ENCODE data around the gene FAM25C. TPM values are rescaled to one million over a fixed set of nuclear protein-coding genes. Genes with fewer than 3 reads are reported as not detected.
"Not testable (repeated sequence)": the region's sequence is repeated elsewhere in the genome, so short reads cannot be mapped to it uniquely, and the experiment has no call there.

FAM25C gene
- total RNA-seq, result not detected

GRCh38 chr10:47999691-48000090 is at the start of gene FAM25C:
Gene FAM25C, minus strand, starts transcription at chr10:47999791. Its CDS starts 26 bp downstream, at chr10:47999765.
- H3K27ac Mint-ChIP-seq, H3K27me3 Mint-ChIP-seq, H3K36me3 Mint-ChIP-seq, DNase-seq, H3K9me3 Mint-ChIP-seq, H3K4me3 Mint-ChIP-seq, H3K4me1 Mint-ChIP-seq: not testable (repeated sequence)

DNA sequence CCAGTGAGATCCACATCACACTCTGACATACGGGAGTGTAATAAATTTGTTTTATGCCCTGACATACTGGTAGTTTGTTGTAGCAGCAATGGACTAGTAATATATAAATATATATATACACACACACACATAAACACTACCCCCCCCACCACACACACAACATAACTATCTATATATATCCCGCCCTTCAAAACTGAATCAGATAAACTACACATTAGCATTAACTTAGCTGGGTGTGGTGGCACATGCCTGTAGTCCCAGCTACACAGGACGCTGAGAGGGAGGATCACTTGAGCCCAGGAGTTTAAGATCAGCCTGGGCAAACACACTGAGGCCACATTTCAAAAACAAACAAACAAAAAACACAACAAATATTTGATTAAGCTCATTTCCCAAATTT is 45.0 kb upstream of the FAM25C start:
- H3K27ac Mint-ChIP-seq, H3K4me3 Mint-ChIP-seq, H3K9me3 Mint-ChIP-seq, H3K36me3 Mint-ChIP-seq, H3K27me3 Mint-ChIP-seq, H3K4me1 Mint-ChIP-seq, DNase-seq: not testable (repeated sequence)

DNA sequence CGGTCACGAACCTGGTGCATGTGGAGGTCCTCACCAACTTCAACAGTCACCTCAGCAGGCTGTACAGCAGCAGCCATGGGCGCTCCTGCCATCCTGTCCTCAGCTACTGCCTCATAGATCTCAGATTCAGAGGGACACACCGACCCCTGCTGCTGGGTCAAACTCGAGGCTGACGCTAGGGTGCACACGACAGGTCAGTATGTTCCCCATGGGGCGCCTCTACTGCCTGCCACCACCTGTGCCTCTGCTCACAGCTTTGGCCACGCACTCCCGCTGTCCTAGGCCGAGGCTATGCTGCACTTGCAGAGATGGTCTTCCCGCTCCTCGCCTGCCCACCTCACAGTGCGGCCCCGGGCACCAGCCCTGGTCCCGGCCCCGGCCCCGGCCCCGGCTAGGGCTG is 31.8 kb upstream of the FAM25C start:
- H3K9me3 Mint-ChIP-seq, H3K36me3 Mint-ChIP-seq, H3K4me1 Mint-ChIP-seq, H3K27me3 Mint-ChIP-seq, DNase-seq, H3K27ac Mint-ChIP-seq, H3K4me3 Mint-ChIP-seq: not testable (repeated sequence)

GRCh38 chr10:48002306-48002705 is 2.7 kb upstream of the FAM25C start:
- H3K9me3 Mint-ChIP-seq, H3K27ac Mint-ChIP-seq, H3K4me3 Mint-ChIP-seq, H3K4me1 Mint-ChIP-seq, H3K27me3 Mint-ChIP-seq, H3K36me3 Mint-ChIP-seq, DNase-seq: not testable (repeated sequence)

GRCh38 chr10:47994045-47994444 is 5.5 kb downstream of the FAM25C start:
- not testable (repeated sequence) for H3K4me1 Mint-ChIP-seq, H3K9me3 Mint-ChIP-seq, H3K27me3 Mint-ChIP-seq, H3K4me3 Mint-ChIP-seq, H3K27ac Mint-ChIP-seq, H3K36me3 Mint-ChIP-seq
- DNase-seq, result peak; percentile 14

- not testable (repeated sequence) for H3K27me3 Mint-ChIP-seq, H3K4me3 Mint-ChIP-seq, H3K4me1 Mint-ChIP-seq, H3K27ac Mint-ChIP-seq, H3K9me3 Mint-ChIP-seq, H3K36me3 Mint-ChIP-seq, DNase-seq
Observed at GRCh38 chr10:47992560-47992959, 7.0 kb downstream of the FAM25C start.

DNA sequence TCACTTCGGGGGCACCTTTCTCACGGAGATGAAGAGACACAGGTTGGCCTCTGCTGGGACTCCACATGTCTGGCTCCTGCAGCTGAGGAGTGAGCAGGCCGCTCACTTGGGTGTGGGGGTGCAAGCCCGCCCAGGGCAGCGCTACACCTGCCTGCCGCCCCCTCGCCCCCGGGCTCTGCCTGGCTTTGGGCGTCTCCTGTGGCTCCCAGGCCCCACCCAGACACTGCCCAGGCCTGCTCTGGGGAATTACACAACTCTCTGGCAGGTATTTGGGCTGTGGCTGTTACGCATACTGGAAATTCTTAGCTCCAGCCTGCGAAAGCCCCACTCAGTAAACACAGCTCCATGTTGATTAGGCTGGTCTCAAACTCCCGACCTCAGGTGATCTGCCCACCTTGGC is 7.9 kb downstream of the FAM25C start:
- not testable (repeated sequence) for H3K27ac Mint-ChIP-seq, H3K4me3 Mint-ChIP-seq, H3K9me3 Mint-ChIP-seq, H3K36me3 Mint-ChIP-seq, H3K27me3 Mint-ChIP-seq, H3K4me1 Mint-ChIP-seq, DNase-seq

DNA sequence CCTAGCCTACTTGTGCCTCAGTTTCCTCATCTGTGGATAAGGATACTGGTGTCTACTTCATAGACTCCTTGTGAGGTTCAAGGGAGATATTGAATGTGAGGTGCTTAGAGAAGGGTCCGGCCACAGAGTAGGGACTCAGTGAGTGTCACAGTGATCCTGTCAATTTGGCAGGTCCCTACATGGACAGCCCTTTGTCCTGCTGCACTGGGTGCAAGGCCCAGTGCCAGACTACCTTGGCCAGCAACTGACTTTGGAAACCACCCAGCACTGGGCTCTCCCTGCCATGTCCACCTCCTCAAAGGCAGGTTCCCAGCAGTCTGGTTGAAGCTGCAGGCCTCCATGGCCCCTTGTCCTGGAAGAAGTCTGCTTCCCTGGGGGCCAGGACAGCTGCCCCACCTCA is 9.5 kb downstream of the FAM25C start:
- not testable (repeated sequence) for H3K9me3 Mint-ChIP-seq, H3K4me3 Mint-ChIP-seq, H3K4me1 Mint-ChIP-seq, H3K36me3 Mint-ChIP-seq, DNase-seq, H3K27ac Mint-ChIP-seq
- H3K27me3 Mint-ChIP-seq, result peaks cover 10% of the 10 kb centered on the region

GRCh38 chr10:47989542-47989950 is 10.0 kb downstream of the FAM25C start:
- peaks cover 14% of the 10 kb centered on the region for H3K27me3 Mint-ChIP-seq
- not testable (repeated sequence) for H3K27ac Mint-ChIP-seq

GRCh38 chr10:47988718-47989541 is 10.7 kb downstream of the FAM25C start:
- not testable (repeated sequence) for H3K36me3 Mint-ChIP-seq, H3K9me3 Mint-ChIP-seq, H3K4me1 Mint-ChIP-seq, H3K4me3 Mint-ChIP-seq, H3K27ac Mint-ChIP-seq, DNase-seq
- peaks cover 14% of the 10 kb centered on the region for H3K27me3 Mint-ChIP-seq

More at GRCh38 chr10:47989542-47989950, 10.0 kb downstream of the FAM25C start:
- not testable (repeated sequence) for H3K4me3 Mint-ChIP-seq, H3K36me3 Mint-ChIP-seq, DNase-seq, H3K4me1 Mint-ChIP-seq, H3K9me3 Mint-ChIP-seq

- H3K27ac Mint-ChIP-seq, H3K4me3 Mint-ChIP-seq, H3K9me3 Mint-ChIP-seq, H3K36me3 Mint-ChIP-seq, H3K4me1 Mint-ChIP-seq, DNase-seq: not testable (repeated sequence)
- peaks cover 14% of the 10 kb centered on the region for H3K27me3 Mint-ChIP-seq
Observed at GRCh38 chr10:47987952-47988351, 11.6 kb downstream of the FAM25C start.

DNA sequence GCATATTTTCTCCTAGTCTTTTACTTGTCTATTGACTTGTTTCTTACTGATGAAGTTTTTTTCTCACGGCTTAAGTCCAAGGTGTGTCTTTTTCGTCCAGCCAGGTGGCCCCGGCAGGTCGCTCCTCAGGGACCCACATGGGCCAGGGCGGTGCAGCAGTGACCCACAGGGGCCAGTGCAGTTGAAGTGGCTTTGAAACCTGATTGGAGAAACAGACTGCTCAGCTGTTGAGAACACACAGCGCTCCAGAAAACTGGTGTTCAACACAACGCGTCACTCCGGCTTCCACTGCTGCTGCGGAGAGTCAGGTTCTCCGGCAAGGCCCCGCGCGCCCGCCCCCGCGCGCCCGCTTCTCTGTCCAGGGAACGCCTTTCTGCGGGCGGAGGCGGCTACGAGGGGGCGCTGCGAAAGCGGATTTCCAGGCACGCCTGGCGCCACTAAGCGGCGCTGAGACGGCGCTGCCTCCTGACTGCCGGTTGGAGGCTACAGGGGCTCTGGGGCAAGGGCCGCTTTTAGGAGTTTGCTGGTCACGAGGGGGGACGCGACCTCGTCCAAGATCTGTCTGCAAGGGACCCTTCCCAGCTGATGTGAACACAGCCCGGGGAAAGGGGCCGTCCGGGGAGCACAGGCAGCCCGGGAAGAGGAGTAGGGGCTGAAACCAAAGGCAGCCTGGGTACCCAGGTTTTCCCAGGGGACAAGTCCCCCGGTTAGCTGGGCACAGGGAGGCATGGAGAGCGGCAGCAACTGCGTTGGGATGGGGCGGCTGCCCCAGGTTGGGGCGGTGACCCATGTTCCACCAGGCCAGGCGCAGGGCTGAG is 13.0 kb downstream of the FAM25C start:
- peak overlapping the region; percentile 59 for H3K4me3 Mint-ChIP-seq
- H3K27me3 Mint-ChIP-seq, result peaks cover 14% of the 10 kb centered on the region
- H3K9me3 Mint-ChIP-seq, H3K4me1 Mint-ChIP-seq, H3K36me3 Mint-ChIP-seq, DNase-seq: not testable (repeated sequence)
- peak overlapping the region; percentile 45 for H3K27ac Mint-ChIP-seq

GRCh38 chr10:47975409-47975808 is 24.2 kb downstream of the FAM25C start:
- not testable (repeated sequence) for H3K9me3 Mint-ChIP-seq, H3K27me3 Mint-ChIP-seq, DNase-seq, H3K4me3 Mint-ChIP-seq, H3K27ac Mint-ChIP-seq, H3K4me1 Mint-ChIP-seq, H3K36me3 Mint-ChIP-seq

GRCh38 chr10:47973131-47973530 is 26.5 kb downstream of the FAM25C start:
- not testable (repeated sequence) for H3K27ac Mint-ChIP-seq, H3K4me1 Mint-ChIP-seq, H3K9me3 Mint-ChIP-seq, H3K4me3 Mint-ChIP-seq, H3K27me3 Mint-ChIP-seq, DNase-seq, H3K36me3 Mint-ChIP-seq

DNA sequence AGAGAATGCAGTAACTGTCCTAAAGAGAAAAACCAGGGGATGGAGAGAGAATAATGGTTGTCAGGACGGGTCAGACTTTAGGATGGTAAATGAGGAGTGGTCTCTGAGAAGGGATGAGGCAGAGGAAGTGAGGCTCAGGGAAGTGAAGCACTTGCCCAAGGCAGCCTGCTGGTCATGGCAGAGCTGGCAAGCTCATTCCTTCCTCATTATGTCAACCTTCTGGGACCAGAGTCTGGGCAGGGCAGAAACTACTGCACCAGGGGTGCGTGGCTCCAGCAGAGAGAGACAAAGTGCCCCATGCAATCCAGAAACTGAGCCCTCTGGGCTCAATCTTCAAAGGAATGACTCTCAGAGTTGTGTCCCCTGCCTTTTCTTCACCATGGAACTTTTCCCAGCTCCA is 27.5 kb downstream of the FAM25C start:
- not testable (repeated sequence) for H3K27me3 Mint-ChIP-seq, H3K27ac Mint-ChIP-seq, H3K4me1 Mint-ChIP-seq, DNase-seq, H3K36me3 Mint-ChIP-seq, H3K4me3 Mint-ChIP-seq, H3K9me3 Mint-ChIP-seq

- not testable (repeated sequence) for H3K36me3 Mint-ChIP-seq, H3K4me3 Mint-ChIP-seq, H3K9me3 Mint-ChIP-seq, H3K27me3 Mint-ChIP-seq, H3K27ac Mint-ChIP-seq, DNase-seq, H3K4me1 Mint-ChIP-seq
Observed at GRCh38 chr10:47971598-47971997, 28.0 kb downstream of the FAM25C start.

Measured in activated naive CD8-positive, alpha-beta T cell treated with anti-CD3 and anti-CD28 coated beads for 36 hours (primary cell).